ENCODE data around the gene ARFGAP3.
A peak's percentile ranks its signal among the peaks of the same experiment; 100 is the strongest.

The ARFGAP3 gene

DNA sequence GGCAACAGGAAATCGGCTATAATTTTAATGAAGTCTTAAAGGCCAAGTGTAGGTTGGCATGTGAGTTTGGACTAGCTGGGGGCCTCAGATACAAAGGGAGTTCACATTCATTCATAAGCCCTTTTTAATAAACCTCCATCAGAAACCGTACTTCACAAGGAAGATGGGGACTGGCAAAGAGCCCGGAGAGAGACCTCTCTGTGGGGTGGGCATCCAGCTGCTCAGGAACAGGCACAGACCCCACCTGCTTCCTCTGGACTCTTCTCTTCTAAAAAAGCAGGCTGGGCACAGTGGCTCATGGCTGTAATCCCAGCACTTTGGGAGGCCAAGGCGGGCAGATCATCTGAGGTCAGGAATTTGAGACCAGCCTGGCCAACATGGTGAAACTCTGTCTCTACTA, 3.9 kb upstream of the ARFGAP3 start:
- no peak for DNase-seq

GRCh38 chr22:42857845-42858481, 890 bp upstream of the ARFGAP3 start:
- DNase-seq = no peak

DNA sequence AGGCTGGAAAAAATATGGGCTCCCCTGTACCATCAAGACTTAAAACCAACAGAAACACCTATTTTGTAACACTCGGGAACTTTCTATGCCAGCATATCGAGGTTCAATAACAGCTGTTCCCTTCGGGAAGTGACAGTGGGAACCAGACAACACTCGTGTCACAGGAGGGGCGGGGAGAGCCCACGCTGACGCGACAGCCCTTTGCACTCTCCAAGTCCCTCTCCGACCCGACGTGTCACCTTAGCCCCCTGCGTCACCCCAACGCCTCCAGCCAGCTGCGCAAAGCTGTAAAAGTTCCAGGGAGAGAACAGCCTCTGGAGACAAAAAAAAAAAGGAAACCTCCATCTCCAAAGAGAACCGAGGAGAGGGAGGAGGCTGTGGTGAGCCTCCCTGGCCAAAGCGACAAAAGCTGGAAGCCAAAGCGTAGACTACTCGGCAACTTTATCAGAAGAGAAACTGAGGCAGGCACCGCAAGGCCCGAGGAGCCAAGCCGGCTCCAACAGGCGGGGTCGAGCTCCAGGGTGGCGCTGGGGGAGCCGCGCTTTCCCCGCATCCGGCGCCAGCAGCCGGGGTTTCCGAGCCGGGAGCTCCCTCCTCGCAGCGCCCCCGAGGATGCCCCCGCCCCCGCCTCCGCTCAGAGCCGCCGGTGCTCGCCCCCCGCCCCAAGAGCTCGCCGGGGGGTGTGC, 751 bp downstream of the ARFGAP3 start:
- peak; percentile 48 for DNase-seq

DNA sequence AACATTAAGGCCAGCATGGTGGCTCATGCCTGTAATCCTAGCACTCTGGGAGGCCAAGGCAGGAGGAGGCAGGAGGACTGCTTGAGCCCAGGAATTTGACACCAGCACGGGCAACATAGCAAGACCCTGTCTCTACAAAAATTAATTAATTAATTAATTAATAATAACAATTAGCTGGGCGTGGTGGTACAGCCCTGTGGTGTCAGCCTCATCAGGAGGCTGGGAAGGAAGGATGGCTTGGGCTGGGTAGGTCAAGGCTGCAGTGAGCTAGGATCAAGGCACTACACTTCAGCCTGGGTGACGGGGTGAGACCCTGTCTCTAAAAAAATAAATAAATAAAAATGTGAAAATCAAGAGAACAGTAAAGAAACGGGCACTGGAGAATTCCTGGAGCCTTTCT, 1.4 kb downstream of the ARFGAP3 start:
- no peak for DNase-seq

- DNase-seq = no peak
Observed at GRCh38 chr22:42855211-42855610, 1.9 kb downstream of the ARFGAP3 start.

GRCh38 chr22:42848941-42849550, 8.0 kb downstream of the ARFGAP3 start:
- DNase-seq = no peak

GRCh38 chr22:42847110-42847509, 10.0 kb downstream of the ARFGAP3 start:
- DNase-seq = no peak

- DNase-seq = no peak
Observed at GRCh38 chr22:42844756-42845155, 12.3 kb downstream of the ARFGAP3 start.

DNA sequence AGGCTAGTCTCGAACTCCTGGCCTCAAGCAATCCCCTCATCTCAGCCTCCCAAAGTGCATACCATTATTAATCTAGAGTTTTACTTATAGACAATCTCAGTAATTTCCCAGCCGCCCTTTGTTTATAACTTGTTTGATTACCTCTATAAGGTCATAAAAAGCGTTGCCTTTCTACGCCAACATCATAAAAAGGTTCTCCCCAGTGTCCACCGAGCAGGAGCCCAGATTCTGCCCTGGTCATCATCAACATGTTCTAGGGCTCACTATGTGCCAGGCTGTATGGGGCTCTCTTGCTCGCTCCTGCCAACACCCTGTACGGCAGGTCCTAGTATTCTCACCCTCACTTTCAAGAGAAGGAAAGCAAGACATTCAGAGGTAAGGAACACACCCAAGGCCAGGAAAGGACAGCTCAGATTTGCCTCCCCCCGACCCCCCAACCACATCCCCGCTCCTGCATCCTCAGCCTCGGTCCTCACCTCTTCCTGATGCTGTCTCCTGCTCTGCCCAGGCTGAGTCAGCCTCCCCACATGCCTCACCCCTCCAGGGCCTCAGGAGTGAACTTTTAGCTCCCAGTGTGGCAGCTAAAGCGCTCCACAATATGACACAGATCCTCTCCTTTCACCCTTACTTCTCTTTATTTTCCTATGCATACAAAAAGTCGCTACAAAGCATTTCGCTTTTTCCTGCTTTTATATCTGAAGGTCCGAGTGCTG, 14.3 kb downstream of the ARFGAP3 start:
- no peak for DNase-seq

DNA sequence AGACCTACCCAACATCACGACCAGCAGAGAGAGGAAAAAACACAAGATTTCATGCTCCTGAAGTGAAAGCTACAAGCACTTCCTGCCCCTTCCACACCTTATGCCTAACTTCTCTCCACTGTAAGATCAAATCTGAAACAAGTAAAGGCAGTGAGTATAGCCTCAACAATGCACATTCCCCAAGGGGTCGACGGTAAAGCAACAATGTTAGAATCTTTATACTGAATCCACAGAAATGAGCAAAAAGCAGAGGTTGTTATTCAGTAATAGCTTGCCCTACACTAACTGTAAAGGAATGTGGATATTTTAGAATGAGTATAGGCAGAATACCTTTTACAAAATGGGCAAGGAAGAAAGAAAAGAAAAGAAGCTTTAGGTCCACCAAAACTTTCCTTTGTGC, 15.6 kb downstream of the ARFGAP3 start:
- DNase-seq = no peak

- no peak for DNase-seq
Observed at GRCh38 chr22:42837556-42837955, 19.5 kb downstream of the ARFGAP3 start.

DNA sequence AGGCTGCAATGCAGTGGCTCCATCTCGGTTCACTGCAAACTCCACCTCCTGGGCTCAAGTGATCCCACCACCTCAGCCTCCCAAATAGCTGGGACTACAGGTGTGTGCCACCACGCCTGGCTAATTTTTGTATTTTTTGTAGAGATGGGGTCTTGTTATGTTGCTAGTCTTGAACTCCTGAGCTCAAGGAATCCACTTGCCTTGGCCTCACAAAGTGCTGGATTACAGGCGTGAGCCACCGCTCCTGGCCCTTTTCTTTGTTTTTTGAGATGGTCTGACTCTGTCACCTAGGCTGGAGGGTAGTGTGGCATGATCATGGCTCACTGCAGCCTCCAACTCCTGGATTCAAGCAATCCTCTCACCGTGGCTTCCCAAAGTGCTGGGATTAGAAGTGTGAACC, 21.0 kb downstream of the ARFGAP3 start:
- no peak for DNase-seq

GRCh38 chr22:42834177-42834949, 22.7 kb downstream of the ARFGAP3 start:
- no peak for DNase-seq

DNA sequence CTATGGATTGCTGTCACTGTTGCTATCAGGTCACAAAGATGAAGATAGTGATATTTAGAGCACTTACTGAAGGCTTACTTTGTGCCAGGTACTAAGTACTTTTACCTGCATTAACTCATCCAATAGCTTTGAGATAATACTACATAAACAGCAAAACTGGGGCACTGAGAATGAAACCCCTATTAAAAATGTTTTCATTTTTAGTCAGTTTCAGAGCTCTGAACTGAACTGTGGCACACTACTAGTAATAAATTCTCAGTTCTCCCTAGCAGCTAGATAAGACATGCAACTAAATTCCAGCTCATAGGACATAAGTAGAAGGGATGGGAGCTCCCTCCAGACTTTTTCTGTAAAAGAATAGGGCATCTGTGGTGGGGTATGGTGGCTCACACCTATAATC, 24.0 kb downstream of the ARFGAP3 start:
- DNase-seq = no peak

DNA sequence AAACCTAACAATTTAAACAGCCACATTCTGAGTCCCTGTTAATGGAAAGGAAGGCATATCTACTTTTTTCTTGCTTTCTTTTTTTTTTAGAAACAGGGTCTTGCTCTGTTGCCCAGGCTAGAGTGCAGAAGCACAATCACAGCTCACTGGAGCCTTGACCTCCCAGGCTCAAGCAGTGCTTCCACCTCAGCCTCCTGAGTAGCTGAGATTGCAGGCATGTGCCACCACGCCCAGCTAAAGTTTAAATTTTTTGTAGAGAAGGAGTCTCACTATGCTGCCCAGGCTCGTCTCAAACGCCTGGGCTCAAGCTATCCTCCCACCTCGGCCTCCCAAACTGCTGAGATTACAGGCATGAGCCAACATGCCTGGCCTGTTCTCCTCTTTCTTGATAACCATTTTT, 25.4 kb downstream of the ARFGAP3 start:
- DNase-seq = no peak

GRCh38 chr22:42830161-42830560, 26.9 kb downstream of the ARFGAP3 start:
- DNase-seq = no peak

- DNase-seq = no peak
Observed at GRCh38 chr22:42829302-42829701, 27.8 kb downstream of the ARFGAP3 start.

DNA sequence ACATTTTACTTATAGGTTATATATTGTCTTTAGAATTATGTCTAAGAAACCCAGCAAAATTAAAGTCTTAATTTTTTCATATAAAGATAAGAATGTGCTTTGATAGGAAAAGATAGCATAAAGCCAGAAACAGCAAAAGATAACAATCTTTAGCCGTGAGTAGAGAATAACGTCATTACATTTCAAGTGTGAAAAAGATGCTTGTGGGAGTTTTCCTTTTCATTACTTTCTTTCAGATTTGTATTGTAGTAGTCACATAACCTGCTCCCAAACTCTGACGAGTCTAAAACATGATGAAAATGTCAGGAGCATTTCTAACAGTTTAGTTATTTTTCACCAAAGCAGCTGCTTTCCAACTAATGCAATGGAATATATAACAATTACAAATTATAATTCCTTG, 31.3 kb downstream of the ARFGAP3 start:
- no peak for DNase-seq

GRCh38 chr22:42821386-42821785, 35.7 kb downstream of the ARFGAP3 start:
- no peak for DNase-seq

GRCh38 chr22:42820045-42820763, 36.9 kb downstream of the ARFGAP3 start:
- DNase-seq = no peak

GRCh38 chr22:42819412-42820044, 37.5 kb downstream of the ARFGAP3 start:
- no peak for DNase-seq

DNA sequence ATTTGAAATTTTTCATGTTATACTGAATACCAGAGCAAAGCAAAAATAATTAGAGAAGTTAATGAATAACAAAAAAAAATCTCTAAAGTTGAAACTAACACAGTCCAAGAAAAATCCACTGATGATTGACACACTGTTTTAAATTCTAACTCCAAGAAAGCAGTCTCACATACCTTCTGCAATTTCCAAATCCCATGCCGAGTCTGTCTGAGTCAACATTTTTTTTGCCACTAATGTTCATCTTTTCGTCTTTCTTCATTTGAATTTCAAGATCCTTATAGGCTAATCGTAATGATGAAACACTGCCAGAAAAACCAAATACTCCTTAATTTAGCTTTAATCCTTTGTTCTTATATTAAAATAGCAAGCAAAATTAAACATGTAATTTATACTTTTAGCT, 39.5 kb downstream of the ARFGAP3 start:
- no peak for DNase-seq

Measured in stimulated activated CD4-positive, alpha-beta T cell treated with anti-CD3 and anti-CD28 coated beads, Interleukin-1b, Interleukin-23, amount 100 ng/mL, for 48 hours (primary cell).